ENCODE results near the gene COQ9. TPM values are rescaled to one million over a fixed set of nuclear protein-coding genes. Genes with fewer than 3 reads are reported as not detected.

Gene COQ9
- total RNA-seq, 1 experiment from 2014 or later, result 69.7 TPM

- Histone ChIP-seq H3K4me1 (ENCODE audit: insufficient read depth, low read length, poor library complexity, severe bottlenecking) (peaks cover 19% of the 10 kb centered on the region), H3K27ac (ENCODE audit: low read depth, low read length, poor library complexity, severe bottlenecking) (no peak overlapping the region), H3K36me3 (ENCODE audit: insufficient read depth, low read length, poor library complexity, severe bottlenecking) (peaks cover 78% of the 10 kb centered on the region), H3K4me3 (ENCODE audit: low read depth, low read length, poor library complexity, severe bottlenecking) (no peak overlapping the region), H3K9me3 (ENCODE audit: low read depth, low read length, poor library complexity, severe bottlenecking) (no peaks in the 10 kb centered on the region), H3K27me3 (replicated peaks; ENCODE audit: insufficient read depth, low read depth, low read length, poor library complexity) (no peaks in the 10 kb centered on the region)
- TF ChIP-seq EZH2 (IDR thresholded peaks at IDR 0.05; ENCODE audit: borderline replicate concordance, low read depth, low read length, poor library complexity, severe bottlenecking), result no peak
- TF ChIP-seq, protein P1, sequence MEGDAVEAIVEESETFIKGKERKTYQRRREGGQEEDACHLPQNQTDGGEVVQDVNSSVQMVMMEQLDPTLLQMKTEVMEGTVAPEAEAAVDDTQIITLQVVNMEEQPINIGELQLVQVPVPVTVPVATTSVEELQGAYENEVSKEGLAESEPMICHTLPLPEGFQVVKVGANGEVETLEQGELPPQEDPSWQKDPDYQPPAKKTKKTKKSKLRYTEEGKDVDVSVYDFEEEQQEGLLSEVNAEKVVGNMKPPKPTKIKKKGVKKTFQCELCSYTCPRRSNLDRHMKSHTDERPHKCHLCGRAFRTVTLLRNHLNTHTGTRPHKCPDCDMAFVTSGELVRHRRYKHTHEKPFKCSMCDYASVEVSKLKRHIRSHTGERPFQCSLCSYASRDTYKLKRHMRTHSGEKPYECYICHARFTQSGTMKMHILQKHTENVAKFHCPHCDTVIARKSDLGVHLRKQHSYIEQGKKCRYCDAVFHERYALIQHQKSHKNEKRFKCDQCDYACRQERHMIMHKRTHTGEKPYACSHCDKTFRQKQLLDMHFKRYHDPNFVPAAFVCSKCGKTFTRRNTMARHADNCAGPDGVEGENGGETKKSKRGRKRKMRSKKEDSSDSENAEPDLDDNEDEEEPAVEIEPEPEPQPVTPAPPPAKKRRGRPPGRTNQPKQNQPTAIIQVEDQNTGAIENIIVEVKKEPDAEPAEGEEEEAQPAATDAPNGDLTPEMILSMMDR (conservative IDR thresholded peaks at IDR 0.05; ENCODE audit: low read depth, low read length), result no peak
- no peak for DNase-seq (ENCODE audit: low spot score)
- ChIA-PET CTCF (no interaction called here), POLR2A (ENCODE audit: low non-redundant PET) (interaction anchor here (0.6 kb wide), 1 partner anchor 10 kb away, joined by 3 read pairs; no protein-coding TSS in a partner anchor)
- no TSS peak for BruUV-seq (replicated peaks)
- intact Hi-C loops (cut with micrococcal nuclease; ENCODE audit: unreplicated experiment), result no loop called here
Observed at GRCh38 chr16:57470711-57471110, 23.4 kb downstream of the COQ9 start.

DNA sequence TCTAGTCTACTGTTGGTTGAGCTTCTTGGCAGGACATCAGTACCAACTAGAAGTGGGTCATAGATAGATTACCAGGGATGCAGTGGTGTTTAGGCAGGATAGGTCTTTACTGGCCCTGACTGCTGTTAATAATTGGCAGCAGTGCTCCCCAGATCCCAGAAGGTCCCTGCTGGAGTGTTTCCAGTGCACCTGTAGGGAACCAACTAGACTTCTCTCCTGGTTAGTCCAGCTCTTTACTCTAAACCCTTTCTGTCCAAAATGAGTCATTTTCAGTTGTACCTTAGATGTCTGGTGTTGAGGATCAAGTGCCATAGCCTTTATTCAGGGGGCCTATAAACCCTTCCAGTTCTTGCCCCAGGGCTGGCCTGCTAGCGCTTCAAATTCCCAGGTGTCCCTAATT is 23.9 kb downstream of the COQ9 start:
- no peak overlapping the region for H3K4me3 ChIP-seq (ENCODE audit: low read depth, low read length, poor library complexity, severe bottlenecking)
- no peak overlapping the region for H3K27ac ChIP-seq (ENCODE audit: low read depth, low read length, poor library complexity, severe bottlenecking)
- TF ChIP-seq, protein P1 (conservative IDR thresholded peaks at IDR 0.05; ENCODE audit: low read depth, low read length), result no peak
- TF ChIP-seq EZH2 (IDR thresholded peaks at IDR 0.05; ENCODE audit: borderline replicate concordance, low read depth, low read length, poor library complexity, severe bottlenecking), result no peak
- CTCF ChIA-PET, result no interaction called here
- intact Hi-C loops (cut with micrococcal nuclease; ENCODE audit: unreplicated experiment), result no loop called here
- POLR2A ChIA-PET (ENCODE audit: low non-redundant PET), result interaction anchor here (0.6 kb wide), 1 partner anchor 9 kb away, joined by 3 read pairs; no protein-coding TSS in a partner anchor
- H3K9me3 ChIP-seq (ENCODE audit: low read depth, low read length, poor library complexity, severe bottlenecking), result no peaks in the 10 kb centered on the region
- DNase-seq (ENCODE audit: low spot score), result no peak
- peaks cover 19% of the 10 kb centered on the region for H3K4me1 ChIP-seq (ENCODE audit: insufficient read depth, low read length, poor library complexity, severe bottlenecking)
- H3K36me3 ChIP-seq (ENCODE audit: insufficient read depth, low read length, poor library complexity, severe bottlenecking), result peaks cover 73% of the 10 kb centered on the region
- BruUV-seq (replicated peaks), result no TSS peak
- no peaks in the 10 kb centered on the region for H3K27me3 ChIP-seq (replicated peaks; ENCODE audit: insufficient read depth, low read depth, low read length, poor library complexity)

- POLR2A ChIA-PET (ENCODE audit: low non-redundant PET), result no interaction called here
- intact Hi-C loops (cut with micrococcal nuclease; ENCODE audit: unreplicated experiment), result no loop called here
Observed at GRCh38 chr16:57471852-57472664, 24.8 kb downstream of the COQ9 start.

More at GRCh38 chr16:57471852-57472664, 24.8 kb downstream of the COQ9 start:
- Histone ChIP-seq H3K4me1 (ENCODE audit: insufficient read depth, low read length, poor library complexity, severe bottlenecking) (peaks cover 19% of the 10 kb centered on the region), H3K36me3 (ENCODE audit: insufficient read depth, low read length, poor library complexity, severe bottlenecking) (peaks cover 67% of the 10 kb centered on the region), H3K27me3 (replicated peaks; ENCODE audit: insufficient read depth, low read depth, low read length, poor library complexity) (no peaks in the 10 kb centered on the region), H3K4me3 (ENCODE audit: low read depth, low read length, poor library complexity, severe bottlenecking) (no peak overlapping the region), H3K9me3 (ENCODE audit: low read depth, low read length, poor library complexity, severe bottlenecking) (no peaks in the 10 kb centered on the region), H3K27ac (ENCODE audit: low read depth, low read length, poor library complexity, severe bottlenecking) (peak overlapping the region; percentile 69)
- peak; percentile 41 for DNase-seq (ENCODE audit: low spot score)
- TSS peak; percentile 44 for BruUV-seq (replicated peaks)
- CTCF ChIA-PET, result interaction anchor here (1.0 kb wide), 1 partner anchor 10 kb away, joined by 3 read pairs; the partner anchor contains the start of gene POLR2C
- TF ChIP-seq, protein P1 (conservative IDR thresholded peaks at IDR 0.05; ENCODE audit: low read depth, low read length), result no peak
- TF ChIP-seq EZH2 (IDR thresholded peaks at IDR 0.05; ENCODE audit: borderline replicate concordance, low read depth, low read length, poor library complexity, severe bottlenecking), result no peak

All from A673 (cell line).